GM19463 (cell line): Measurements from ENCODE around the gene CD300LD.
"Not testable (repeated sequence)": the region's sequence is repeated elsewhere in the genome, so short reads cannot be mapped to it uniquely, and the experiment has no call there.

Experiments used
- ATAC-seq: cut with Tn5 transposase; IDR thresholded peaks from one replicate; pipeline ENCODE4 v1.9.1; 2021; ENCODE audit warnings: mild to moderate bottlenecking, moderate library complexity; ENCODE audit not compliant: unreplicated experiment

Gene CD300LD

DNA sequence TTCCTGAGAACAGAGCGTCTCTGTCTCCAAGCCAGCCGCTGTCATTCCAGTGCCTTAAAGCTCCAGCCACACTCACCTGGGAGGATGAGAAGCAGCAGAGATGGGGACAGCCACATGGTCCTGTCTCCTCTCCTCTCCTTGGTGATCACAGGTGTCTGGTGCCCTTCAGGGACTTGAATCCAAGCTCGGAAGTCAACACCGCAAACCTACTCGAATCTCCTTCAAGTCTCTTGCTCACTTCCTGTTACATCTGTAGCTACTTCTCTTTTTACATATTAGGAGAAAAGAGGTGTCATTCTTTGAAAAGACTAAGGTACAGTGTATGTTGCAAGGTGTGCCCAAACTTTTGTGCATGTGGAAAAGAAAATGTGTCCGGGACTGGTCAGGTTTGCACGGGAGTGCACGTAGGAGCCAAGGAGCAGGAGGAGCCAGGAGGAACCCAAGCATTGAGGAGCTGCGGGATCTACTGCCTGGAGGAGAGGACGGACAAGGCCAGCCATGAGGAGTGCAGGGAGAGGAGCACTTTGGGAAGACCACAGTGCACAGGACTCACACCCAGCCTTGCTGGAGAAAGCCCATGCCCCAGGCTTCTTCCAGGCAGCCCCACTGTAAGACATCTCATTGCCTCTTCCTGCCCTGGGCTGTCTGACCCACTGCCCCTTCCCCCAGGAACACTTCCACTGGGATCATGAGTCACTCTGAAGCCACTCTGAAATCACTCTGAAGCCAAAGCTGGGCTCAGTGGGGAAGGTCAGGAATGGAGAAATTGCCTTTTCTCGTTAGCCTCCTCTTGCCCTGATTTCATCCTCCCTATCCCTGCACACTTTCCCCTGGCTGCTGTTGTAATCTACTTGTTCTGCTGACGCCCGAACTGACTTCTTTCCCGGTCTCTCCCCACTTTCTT, at the start of gene CD300LD:
CD300LD (minus strand) TSS at position 197 of the 904 bp plus-strand sequence; CDS start at position 116, 81 bp downstream.
- ATAC-seq: no peak

DNA sequence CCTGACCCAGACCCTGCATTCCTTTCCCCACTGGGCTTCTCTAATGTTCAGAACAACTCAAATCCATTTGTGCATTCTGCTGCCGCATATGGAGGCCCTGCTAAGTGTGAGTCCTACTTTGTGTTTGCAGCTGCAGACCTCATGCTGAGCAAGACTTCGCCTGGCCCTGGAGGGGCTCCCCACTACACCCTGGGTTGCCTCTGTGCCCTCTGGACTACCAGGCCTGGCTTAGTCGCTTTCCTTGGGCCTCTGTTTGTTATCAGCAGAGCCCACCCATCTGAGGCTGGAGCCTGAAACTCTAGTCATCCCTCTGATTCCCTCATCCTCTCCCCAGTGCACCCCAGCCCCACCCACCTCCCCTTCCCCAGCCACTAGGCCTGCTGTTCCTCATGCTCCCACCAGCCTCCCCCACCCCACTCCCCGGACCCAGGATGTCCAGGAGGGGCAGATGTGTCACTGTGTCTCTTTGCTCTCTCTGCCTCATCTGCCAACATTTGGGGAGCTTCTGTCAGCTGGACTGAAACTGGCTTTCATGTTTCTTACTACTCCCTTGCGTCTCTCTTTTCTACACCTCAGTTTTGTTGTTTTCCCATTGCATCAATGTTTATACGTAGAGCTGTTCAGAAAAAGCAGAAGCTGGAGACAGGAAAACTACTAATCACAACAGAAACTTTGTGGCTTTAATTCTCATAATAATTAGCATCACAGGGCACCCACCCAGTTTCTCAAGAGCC, 49.3 kb upstream of the CD300LD start:
- no peak for ATAC-seq

DNA sequence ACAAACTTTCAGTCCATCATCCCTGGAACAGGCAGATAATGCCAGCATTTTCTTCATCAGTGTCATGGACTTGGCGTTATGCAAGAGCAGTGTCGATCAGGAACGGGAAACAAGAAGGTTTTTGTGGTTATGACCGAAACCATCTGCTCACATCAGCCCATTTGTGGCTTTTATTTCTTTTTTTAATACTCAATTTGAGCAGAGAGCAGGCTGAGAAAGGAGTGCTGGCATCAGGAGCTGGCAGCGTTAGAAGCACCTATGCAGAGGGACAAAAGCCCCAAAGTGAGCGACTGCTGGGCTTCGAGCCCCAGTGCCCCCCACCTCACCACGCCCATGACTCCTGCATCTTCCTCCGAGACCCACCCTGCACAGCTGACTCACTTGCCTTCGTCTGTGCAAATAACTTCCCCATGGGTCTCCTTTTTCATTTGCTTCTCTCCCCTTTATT, 47.6 kb upstream of the CD300LD start:
- ATAC-seq: no peak

DNA sequence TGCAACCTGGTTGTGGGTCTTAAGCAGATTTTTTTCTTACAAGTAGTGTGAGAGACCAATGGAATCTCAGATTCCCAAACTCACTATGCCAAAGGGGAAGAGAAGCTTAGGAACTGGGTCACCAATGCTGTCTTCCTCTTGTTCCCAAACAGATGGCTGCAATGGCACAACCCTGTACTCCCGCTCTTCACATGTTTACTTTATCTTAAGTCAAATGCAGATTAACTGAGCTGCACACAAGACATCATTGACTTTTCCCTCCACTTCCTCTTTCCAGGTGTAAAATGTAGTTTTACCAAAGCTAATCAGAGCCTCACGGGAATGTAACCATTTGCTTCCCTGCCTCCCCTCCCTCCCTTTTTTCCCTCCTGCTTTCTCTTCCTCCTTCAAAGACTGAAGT, 45.8 kb upstream of the CD300LD start:
- ATAC-seq: no peak

DNA sequence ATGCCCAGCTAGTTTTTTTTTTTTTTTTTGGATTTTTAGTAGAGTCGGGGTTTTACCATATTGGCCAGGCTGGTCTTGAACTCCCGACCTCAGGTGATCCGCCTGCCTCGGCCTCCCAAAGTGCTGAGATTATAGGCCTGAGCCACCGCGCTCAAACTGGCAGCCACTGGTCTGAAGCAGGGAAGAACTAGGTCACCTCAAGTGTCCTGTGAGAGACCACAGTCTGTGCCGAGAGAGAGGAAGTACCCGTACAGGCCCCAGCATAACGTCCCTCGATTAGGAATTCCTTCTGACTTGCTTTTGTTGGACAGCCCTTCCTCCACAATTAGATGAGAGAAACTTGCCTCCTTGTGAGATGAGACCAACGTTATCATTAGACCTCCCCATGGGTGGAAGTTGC, 45.2 kb upstream of the CD300LD start:
- ATAC-seq: no peak

DNA sequence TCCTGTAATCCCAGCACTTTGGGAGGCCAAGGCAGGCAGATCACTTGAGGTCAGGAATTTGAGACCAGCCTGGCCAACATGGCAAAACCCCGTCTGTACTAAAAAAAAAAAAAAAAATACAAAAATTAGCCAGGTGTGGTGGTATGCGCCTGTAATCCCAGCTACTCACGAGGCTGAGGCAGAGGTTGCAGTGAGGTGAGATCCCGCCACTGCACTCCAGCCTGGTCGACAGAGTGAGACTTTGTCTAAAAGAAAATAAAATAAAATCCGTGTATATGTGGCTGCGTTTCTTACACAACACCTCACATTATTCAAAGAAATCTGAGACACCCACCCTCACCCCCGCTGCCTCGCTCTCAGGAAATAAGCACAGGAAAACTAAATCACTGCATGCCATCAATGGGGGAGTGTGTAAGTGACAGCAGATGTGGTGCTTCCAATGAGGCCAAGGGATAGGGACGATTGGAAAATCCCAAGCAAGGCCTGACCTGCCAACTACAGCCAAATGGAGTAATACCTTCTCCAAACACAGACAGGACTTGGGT, 44.5 kb upstream of the CD300LD start:
- ATAC-seq: not testable (repeated sequence)

DNA sequence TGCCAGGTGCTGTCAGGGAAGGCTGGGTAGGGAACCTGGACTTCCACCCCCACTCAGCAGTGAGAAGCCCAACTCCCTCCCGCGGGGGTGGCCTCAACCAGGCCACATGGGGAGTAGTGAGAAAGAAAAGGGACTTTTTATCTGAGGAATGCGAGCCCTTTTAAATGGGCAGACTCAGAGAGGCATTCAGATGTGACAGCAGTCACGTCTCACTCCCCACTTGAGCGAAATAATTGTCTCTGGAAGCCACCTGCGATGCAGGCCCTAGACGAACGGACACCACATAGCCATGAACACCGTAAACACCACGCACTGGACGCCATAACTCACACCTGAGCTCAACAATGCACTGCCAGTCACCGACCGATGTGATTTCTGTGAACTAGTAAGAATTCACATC, 43.3 kb upstream of the CD300LD start:
- no peak for ATAC-seq

DNA sequence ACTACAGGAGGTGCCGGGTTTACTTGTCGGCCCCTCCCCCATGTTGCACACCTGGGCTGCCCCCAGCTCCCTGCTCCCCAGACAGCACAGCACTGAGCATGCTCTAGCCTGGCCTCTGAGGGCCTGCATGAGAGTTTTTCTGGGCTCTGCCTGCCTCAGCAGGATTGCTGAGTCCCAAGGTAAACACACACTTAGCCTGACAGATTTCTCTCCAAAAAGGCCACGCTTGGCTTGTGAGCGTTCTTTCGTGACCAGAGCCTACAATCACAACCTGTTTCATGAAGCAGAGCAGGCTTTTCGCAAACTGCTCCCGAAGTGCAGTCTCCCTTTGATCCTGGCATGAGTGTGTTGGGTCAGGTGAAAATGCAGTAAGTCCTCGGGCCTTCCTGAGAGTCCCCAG, 41.2 kb upstream of the CD300LD start:
- ATAC-seq: no peak

DNA sequence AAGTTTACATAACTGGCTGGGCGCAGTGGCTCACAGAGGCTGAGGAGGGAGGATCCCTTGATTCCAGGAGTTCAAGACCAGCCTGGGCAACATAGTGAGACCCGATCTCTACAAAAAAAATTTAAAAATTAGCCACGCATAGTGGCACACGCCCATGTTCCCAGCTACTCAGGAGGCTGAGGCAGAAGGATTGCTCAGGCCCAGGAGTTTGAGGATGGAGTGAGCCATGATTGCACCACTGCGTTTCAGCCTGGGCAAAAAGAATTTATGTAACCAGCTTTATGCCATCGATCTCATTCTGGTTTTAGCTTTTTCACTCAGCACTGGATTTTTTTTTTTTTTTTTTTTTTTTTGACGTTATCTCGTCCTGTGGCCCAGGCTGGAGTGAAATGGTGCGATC, 40.5 kb upstream of the CD300LD start:
- no peak for ATAC-seq

DNA sequence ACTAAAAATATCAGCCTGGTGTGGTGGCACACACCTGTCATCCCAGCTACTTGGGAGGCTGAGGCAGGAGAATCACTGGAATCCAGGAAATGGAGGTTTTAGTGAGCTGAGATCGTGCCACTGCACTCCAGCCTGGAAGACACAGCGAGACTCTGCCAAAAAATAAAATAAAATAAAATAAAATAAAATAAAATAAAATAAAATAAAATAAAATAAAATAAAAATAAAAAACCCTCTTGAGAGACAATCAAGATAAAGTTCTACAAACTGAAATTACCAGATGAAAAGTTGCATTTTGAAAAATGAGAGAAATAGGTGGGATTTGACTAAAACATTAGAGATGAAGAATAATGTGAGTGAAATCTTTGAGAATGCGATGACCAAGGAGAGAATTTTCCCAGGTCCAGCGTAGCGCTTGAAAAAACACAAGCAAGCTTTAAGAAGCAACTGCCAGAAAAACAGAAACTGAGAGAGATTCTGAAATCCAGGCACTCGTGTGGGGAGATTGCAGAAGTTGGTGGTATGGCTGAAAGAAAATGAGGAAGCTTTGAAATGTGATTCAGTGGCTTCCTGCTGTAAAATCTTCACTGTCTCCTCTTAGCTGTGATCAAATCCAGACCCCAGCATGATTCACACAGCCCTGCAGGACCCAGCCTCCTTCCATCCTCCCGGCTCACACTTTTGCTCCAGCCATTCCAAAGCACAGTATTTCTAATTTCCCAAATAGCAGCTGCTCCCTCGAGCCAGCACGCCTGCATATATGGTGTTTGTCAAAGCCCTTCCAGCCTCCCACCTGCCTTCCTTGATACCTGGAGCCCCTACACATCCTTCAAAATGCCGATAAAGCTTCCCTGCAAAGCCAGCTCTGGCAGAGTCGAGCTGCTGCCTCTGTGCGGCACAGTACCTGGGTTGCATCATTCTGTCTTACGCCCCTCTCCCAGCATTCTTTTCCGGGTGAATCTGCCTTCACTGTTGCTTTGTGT, 39.7 kb upstream of the CD300LD start:
- ATAC-seq: no peak

DNA sequence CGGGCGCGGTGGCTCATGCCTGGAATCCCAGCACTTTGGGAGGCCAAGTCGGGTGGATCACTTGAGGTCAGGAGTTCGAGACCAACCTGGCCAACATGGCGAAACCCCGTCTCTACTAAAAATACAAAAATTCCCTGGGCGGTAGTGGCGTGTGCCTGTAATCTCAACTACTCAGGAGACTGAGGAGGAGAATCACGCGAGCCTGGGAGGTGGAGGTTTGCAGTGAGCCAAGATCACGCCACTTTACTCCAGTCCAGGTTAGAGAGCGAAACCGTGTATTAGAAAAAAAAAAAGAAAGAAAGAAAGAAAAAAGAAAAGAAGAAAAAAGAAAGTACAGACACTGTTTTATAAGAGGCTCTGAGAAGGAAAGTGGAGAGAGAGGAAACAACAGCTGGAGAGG, 38.2 kb upstream of the CD300LD start:
- ATAC-seq: not testable (repeated sequence)

DNA sequence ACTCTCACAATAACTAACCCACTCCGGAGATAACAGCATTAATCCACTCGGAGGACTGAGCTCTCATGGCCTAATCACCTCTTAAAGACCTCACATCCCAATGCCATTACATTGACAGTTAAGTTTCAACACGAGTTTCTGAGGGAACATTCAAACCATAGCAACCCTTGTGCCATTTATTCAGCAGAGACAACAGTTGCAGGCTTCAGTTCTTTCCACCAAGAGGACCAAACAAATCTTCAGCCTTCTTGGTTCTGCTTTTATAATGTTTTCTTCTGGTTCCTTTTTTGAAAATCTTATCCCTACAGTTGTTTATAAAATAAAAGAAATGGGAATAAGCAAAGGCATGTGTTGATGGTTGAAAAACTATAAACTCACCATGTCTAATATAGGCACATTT, 33.6 kb upstream of the CD300LD start:
- no peak for ATAC-seq

DNA sequence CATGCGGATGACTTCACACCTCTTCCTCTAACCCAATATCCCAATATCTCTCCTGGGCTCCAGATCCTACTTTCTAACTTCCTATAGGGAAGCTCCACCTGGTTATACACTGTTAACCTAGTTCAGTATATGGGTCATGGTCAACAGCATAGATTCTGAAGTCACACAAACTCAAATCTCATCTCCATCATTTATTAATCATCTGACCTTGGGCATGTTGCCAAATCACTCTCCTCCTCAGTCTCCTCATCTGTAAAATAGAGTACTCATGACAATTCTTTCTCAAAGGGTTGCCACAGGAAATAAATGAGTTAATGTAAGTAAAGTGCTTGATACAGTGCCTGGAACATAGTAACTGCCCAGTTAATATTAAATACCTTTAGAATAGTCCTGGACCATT, 32.0 kb upstream of the CD300LD start:
- ATAC-seq: no peak

DNA sequence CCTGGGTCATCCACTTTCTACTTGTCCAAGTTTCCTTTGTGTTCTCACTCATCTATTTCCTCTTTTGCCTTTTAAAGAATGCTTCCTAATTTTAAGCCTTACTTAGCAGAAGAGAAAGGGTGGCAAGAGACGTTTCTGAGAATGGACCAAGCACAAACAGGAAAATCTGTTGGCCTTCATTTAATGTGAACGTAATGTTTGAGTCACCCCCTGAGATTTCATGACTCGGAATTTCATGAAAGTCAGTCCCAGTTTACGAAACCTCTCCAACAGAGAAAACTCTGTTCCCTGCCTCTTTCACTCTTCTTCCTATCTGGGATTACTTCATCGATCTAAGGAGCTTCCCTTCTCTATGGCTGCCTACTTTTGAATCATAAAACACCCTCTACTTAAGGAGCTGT, 31.6 kb upstream of the CD300LD start, which contains the start of gene CD300E:
CD300E (minus strand) TSS at position 46 of the 401 bp plus-strand sequence. CDS start 117 bp downstream, outside the sequence.
- no peak for ATAC-seq

DNA sequence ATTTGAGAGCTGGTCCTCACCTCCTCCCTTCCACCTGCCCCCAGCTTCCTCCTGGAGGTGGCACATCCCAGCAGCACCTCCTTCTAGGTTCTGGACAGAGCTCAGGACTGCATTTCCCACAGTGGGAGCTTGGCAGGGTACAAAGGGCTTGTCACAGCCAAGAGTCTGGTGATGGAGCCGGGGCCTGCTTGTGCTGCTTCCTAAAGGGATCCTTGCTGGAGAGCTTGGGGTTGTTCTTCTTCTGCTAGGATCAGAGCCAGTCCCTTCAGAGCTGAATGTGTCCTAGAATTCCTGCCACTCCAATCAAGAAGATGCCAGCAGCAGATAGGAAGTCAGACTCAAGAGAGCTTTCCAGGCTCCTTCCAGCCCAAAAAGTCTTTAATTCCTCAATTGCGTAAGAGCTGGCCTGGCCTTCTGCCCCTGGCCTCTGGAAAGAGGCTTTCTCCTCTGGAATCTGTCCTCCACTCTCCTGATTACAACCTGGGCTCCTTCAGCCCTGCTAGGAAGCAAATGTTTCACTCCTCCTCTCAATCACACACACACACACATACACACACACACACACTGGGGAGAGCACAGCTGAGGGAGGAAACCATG, 27.1 kb upstream of the CD300LD start:
- ATAC-seq: no peak

DNA sequence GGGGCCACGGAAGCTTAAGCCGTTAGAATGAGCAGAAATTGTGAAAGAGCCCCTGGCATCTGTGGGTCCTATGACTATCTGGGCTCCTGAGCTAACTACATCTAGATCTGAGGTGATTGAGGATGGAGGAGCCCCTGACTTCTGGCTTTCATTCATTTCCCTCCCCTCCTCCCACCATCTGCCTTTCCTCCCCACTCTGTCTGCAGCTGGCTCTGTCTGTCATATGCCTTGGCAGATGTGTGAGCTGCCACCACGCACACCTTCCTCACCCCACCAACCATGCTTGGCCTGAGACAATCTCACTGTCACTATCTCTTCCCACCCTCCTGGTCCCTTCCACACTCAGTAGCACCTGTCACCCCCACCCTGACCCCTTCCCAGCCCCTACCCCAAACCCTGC, 26.4 kb upstream of the CD300LD start:
- no peak for ATAC-seq

DNA sequence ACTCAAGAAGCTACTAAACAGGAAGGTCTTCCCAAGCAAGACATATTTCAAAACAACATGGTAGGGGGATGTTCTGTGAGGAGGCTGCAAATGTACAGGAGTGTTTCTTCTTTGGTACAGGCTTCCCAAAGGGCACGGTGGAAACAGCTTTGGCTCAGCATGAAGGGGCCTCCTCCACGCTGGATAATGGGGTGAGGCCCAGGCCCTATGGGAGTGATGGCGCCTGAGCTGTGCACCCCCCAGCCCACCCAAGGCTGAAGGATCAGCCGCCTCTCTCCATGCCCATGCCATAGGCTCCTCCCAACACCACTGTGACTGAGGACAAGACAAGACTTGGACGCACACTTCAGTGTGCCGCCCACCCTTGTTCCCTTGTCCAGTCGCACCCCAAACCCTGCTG, 24.6 kb upstream of the CD300LD start:
- ATAC-seq: no peak

DNA sequence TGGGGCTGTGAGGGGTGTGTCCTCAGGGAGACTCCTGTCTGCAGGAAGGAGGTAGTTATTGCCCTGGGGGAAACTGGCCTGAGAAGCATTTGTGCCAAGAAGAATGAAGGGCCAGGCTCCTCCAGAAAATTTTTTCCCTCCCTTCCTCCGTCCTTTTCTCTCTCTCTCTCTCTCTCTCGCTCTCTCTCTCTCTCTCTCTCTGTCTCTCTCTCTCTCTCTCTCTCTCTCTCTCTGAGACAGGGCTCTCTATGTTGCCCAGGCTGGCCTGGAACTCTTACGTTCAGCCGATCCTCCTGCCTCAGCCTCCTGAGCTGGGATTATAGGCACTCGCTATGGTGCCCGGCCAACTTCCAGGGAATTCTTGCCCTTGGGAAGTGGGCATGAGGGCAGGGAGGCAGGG, 20.0 kb upstream of the CD300LD start:
- no peak for ATAC-seq

DNA sequence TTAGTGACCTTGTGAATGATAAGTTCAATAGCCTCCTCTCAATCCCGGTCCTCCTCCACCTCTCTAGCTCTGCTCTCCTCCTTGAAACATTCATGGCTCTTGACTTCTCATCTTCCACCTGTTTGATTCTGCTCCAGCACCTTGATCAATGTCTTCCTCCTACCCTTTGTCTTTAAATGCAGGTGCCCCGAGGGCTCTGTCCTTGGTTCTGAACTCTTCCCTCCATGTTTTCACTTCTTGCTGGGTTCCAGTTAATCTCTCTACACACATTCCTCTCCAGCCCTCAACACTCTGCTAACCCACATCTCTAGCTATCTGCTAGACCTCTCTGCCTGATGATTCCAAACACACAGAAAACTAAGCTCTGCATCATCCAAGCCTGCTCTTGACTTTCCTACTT, 18.0 kb upstream of the CD300LD start:
- no peak for ATAC-seq

DNA sequence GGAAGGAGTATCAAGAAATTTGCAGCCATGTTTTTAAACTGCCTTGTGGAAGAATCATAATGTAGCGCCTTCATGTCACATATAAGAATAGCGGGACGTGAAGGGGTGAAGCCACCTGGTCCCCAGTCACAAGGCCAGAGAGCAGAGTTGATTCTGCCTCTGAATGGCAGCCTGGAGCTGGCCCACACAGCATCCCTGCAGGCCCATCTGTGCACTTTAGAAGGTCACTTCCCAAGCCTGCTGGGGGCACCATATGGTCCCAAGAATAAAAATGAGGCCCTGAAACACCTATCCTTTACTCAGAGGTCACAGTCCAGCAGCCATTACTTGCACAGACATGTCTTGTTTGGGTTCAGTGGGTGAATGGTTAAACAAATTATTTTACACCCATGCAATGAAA, 16.4 kb upstream of the CD300LD start:
- ATAC-seq: no peak
